Measurements from ENCODE around the gene C2CD3. TPM values are rescaled to one million over a fixed set of nuclear protein-coding genes. Genes with fewer than 3 reads are reported as not detected.

C2CD3 gene
- total and polyA plus RNA-seq, 2 of the 4 experiments (the other 2 are of a cell fraction), result 11.1 to 19.2 TPM

DNA sequence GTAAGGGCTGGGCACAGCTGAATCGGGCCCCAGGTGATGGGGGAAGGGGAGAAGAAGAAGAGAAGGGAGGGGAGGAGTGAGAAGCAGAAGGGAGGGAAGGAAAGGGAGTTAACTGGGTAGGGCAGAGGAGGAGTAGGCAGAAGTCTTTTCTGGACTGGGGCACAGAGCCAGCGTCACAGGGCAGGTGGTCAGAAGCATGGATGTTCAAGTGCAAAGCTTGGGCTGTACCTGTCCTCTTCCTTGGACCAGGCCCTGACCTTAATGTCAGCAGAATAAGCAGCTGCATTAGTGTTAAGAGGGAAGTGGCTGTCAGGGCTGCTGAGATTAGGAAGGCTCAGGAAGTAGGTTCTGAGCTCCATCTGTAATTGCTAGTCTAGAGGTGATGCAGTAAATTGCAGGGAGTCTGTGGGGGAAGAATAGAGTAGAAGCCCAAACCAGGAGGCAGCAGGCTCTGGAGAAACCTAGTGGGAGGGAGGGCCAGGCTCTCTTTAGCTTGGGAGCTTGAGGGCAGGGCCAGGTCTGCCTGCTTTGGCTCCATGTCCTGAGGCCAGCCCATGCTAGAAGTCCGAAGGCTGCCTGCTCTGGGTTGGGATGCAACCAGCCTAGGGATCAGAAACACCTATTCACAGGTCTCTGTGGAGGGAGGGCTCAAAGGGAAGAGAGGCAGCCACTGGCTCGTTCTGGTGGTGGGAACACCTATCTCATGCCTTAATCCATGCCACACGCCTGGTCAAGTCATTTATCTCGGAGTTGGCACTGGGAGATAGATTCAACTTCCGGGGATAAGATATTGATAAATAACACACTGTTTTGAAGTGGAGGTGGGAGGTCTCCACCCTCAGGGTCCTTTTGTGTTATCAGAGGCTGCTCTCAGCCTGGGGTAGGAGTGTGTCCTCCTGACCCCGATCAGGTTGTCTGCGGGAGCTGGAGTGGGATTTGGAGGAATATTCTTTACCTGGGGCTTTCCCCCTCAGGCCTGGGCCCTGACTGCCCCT, 160.2 kb downstream of the C2CD3 start:
- in situ Hi-C loops (cut with MboI; ENCODE audit: low sequenced_read_pairs), result no loop called here
- no peak overlapping the region for H4K8ac ChIP-seq (ENCODE audit: low read depth in 2 of 2, low read length in 2 of 2)

More for the DNA sequence above, 160.2 kb downstream of the C2CD3 start:
- H3K4ac ChIP-seq (ENCODE audit: low read depth, low read length), result no peak overlapping the region
- no peak overlapping the region for H3K14ac ChIP-seq (replicated peaks; ENCODE audit: low read depth, low read length)
- no peaks in the 10 kb centered on the region; the same call in 1 of the 2 replicates for H4K20me1 ChIP-seq (ENCODE audit: insufficient read depth, low read length)
- H3K23ac ChIP-seq (ENCODE audit: low read depth, low read length), result no peak overlapping the region; the same call in 1 of the 2 replicates
- 0 out of 2 replicates have a peak overlapping the region, but pooled peaks have one; percentile 4 for H2BK120ac ChIP-seq (ENCODE audit: low read depth, low read length)
- dilution Hi-C loops (cut with HindIII; ENCODE audit: low sequenced_read_pairs, unreplicated experiment) (no loop called here), intact Hi-C loops (cut with micrococcal nuclease) (no loop called here)
- H2BK15ac ChIP-seq (ENCODE audit: low read depth, low read length), result no peak overlapping the region
- no peak overlapping the region for H3K18ac ChIP-seq (ENCODE audit: low read depth, low read length)
- H3K9me3 ChIP-seq (ENCODE audit: control insufficient read depth, insufficient read depth, low read length), result no peaks in the 10 kb centered on the region
- no peak for DNase-seq
- H3K79me1 ChIP-seq (ENCODE audit: low read depth in 1 of 2, low read length in 2 of 2), result no peaks in the 10 kb centered on the region
- H3K9me1 ChIP-seq (ENCODE audit: insufficient read depth, low read length), result 0 out of 2 replicates have a peak, but pooled peaks cover 5% of the 10 kb centered on the region
- H3K56ac ChIP-seq (ENCODE audit: extremely low read depth, insufficient read depth, low read length), result no peak overlapping the region
- H3K9ac ChIP-seq (ENCODE audit: low read depth, low read length), result no peak overlapping the region
- TF ChIP-seq POLR2A (IDR thresholded peaks at IDR 0.05; ENCODE audit: low read depth, low read length) (no peak), CTCF (conservative IDR thresholded peaks at IDR 0.05; ENCODE audit: low read depth, low read length) (no peak), SMC3 (IDR thresholded peaks at IDR 0.05; ENCODE audit: low read depth, low read length) (no peak), RAD21 (IDR thresholded peaks at IDR 0.05; ENCODE audit: low read length) (no peak), RCOR1 (IDR thresholded peaks at IDR 0.05; ENCODE audit: insufficient replicate concordance, low read length) (no peak), CHD1 (IDR thresholded peaks at IDR 0.05; ENCODE audit: low read depth, low read length) (no peak), USF2 (IDR thresholded peaks at IDR 0.05; ENCODE audit: low read depth, low read length) (no peak), MXI1 (IDR thresholded peaks at IDR 0.05; ENCODE audit: borderline replicate concordance, low read depth, low read length) (no peak), RFX5 (IDR thresholded peaks at IDR 0.05; ENCODE audit: low read depth, low read length) (no peak), BHLHE40 (IDR thresholded peaks at IDR 0.05; ENCODE audit: low read depth, low read length) (no peak), MAFK (IDR thresholded peaks at IDR 0.05; ENCODE audit: low read depth, low read length) (no peak)
- TF ChIP-seq, protein P1, sequence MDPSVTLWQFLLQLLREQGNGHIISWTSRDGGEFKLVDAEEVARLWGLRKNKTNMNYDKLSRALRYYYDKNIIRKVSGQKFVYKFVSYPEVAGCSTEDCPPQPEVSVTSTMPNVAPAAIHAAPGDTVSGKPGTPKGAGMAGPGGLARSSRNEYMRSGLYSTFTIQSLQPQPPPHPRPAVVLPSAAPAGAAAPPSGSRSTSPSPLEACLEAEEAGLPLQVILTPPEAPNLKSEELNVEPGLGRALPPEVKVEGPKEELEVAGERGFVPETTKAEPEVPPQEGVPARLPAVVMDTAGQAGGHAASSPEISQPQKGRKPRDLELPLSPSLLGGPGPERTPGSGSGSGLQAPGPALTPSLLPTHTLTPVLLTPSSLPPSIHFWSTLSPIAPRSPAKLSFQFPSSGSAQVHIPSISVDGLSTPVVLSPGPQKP (IDR thresholded peaks at IDR 0.05; ENCODE audit: borderline replicate concordance, low read depth, low read length), result no peak
- H3K27me3 ChIP-seq (ENCODE audit: control insufficient read depth, insufficient read depth, low read length), result no peaks in the 10 kb centered on the region
- WGBS, 2 experiments (ENCODE audit: extremely low coverage in 2 of 2, insufficient read length in 1 of 2), result 93% methylated on average over 3 of the region's 9 CpGs; no CpG with 5 or more reads in 1 of the 2 experiments
- POLR2A ChIA-PET (ENCODE audit: unreplicated experiment), result no interaction called here
- H2AK5ac ChIP-seq (ENCODE audit: low read depth, low read length), result no peak overlapping the region
- CTCF ChIA-PET, result no interaction called here
- BruUV-seq (replicated peaks), result no TSS peak
- no peaks in the 10 kb centered on the region; the same call in 1 of the 2 replicates for H3K4me1 ChIP-seq (ENCODE audit: control insufficient read depth, insufficient read depth, low read length)
- H3K27ac ChIP-seq (ENCODE audit: insufficient read depth, low read length), result no peak overlapping the region
- H3K4me3 ChIP-seq (ENCODE audit: insufficient read depth, low read depth, low read length), result no peak overlapping the region
- no peak overlapping the region for H2AFZ ChIP-seq (replicated peaks; ENCODE audit: low read length, poor library complexity)
- H2BK5ac ChIP-seq (ENCODE audit: low read depth, low read length, poor library complexity, severe bottlenecking), result no peak overlapping the region
- no peak overlapping the region for H4K5ac ChIP-seq (ENCODE audit: low read depth, low read length)
- H2BK20ac ChIP-seq (ENCODE audit: low read depth, low read length), result no peak overlapping the region
- no peak overlapping the region for H4K91ac ChIP-seq (ENCODE audit: insufficient read depth, low read depth, low read length)
- no peak for ATAC-seq (ENCODE audit: low read depth)
- H3K4me2 ChIP-seq (ENCODE audit: low read depth, low read length), result no peak overlapping the region
- no peak overlapping the region for H2AK9ac ChIP-seq (replicated peaks; ENCODE audit: low read depth, low read length, poor library complexity)
- no peaks in the 10 kb centered on the region for H3K36me3 ChIP-seq (ENCODE audit: control insufficient read depth, insufficient read depth, low read length)
